ENCODE results near the gene KCMF1.
A peak's percentile ranks its signal among the peaks of the same experiment; 100 is the strongest.
"Not testable (repeated sequence)": the region's sequence is repeated elsewhere in the genome, so short reads cannot be mapped to it uniquely, and the experiment has no call there.

Gene KCMF1

DNA sequence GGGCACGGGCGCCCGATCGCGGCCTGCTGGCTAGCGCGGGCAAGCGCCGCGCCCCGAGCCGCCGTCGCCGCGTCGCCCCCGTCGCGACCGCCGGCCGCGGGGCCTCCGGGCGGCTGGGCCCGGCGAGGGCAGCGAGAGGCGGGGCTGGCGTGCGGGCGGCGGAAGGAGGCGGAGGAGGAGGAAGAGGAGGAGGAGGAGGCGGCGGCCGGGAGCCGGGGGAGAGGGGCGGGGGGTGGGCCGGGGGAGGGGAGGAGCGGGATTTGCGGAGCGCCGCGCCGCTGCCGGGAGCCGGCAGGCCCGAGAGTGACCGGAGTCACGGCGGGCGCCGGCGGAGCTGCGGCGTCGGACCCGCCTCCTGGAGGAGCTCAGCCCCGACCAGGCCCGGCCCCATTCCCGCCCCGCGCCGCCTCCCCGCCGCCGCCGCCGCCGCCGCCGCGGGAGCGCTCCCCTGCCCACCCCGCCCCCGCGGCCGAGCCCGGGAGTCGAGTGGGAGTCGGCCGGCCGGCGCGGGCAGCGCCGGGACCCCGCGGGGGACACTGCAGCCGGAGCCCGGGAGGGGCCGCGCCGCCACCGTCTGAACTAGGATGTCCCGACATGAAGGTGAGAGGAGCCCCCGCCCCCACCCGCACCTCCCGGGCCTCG lies at the start of gene KCMF1:
TSS of gene KCMF1 (plus strand) at position 294 of the 642 bp plus-strand sequence. CDS start at position 585, 291 bp downstream.
- peak; percentile 52 for DNase-seq

DNA sequence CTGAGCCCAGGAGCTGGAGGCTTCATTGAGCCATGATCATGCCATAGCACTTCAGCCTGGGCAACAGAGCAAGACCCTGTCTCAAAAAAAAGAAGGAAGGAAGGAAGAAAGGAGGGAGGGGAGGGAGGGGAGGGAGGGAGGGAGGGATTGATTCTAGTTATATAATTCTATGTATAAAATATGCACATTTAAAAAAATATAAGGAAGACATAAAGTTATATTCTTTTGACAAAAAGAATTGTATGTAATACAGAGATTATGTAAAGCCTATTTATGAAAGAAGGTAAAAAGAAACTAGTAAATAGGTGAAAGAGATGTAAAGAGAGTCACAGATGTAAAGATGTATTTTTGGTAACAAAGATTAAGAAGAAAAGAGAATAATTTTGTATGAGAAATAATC lies 48.0 kb upstream of the KCMF1 start:
- no peak for DNase-seq

DNA sequence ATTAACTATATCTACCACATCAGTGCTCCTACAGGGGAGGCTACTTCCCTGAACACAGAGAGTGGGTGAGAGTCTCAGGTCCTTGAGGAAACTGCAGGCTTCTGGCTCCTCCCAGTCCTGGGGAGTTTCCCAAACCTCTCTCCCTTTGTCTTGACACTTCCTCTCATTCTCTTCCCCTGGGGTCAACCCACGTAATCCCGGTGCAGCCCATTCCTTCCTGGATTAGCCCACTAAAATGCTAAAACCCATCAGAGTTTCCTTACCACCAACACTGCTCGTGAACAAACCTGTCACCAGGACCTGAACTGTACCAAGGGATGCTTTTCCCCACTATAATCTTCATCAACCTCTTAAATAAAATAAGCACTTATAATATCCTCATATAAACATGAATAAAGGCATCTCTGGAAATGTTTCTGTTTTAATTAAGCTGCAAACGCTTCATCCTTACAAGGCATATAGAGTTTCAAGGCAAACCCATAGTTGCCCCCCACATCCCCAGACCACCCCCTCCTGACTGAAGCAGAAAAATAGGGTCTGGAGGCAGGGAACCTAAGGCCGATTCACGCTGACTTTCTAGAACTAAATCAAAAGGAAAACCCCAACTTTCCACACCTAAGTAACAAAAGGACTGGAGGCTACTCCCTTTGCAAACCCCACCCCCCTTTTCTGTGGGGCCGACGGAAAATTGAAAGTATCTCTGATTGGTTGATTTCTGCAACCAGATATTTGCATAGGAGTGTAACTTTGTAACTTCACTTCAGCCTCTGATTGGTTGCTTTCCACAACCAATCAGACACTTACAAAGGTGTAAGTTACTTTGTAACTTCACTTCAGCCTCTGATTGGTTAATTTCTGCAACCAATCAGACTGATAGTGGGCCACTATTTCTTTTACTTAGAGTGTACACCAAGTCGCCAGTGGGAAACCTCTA lies 46.5 kb upstream of the KCMF1 start:
- no peak for DNase-seq

DNA sequence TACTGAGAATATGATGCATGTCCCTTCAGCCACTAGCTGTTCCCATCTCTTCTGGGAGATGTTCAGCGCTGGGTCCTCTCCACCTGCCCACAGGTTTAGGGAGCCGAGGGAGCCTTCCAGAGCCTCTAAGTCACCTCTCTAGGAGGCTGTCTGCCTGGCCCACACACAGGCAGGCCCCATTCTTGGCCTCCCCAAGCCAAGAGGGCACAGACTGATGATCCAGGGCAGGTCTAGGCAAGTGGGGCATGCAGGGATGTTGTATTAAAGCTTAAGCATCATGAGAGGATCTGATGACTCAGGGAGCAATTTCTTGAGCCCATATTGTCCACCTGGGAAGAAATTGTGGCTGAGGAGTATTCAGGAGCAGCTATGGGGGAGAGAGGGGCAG lies 45.6 kb upstream of the KCMF1 start:
- no peak for DNase-seq

DNA sequence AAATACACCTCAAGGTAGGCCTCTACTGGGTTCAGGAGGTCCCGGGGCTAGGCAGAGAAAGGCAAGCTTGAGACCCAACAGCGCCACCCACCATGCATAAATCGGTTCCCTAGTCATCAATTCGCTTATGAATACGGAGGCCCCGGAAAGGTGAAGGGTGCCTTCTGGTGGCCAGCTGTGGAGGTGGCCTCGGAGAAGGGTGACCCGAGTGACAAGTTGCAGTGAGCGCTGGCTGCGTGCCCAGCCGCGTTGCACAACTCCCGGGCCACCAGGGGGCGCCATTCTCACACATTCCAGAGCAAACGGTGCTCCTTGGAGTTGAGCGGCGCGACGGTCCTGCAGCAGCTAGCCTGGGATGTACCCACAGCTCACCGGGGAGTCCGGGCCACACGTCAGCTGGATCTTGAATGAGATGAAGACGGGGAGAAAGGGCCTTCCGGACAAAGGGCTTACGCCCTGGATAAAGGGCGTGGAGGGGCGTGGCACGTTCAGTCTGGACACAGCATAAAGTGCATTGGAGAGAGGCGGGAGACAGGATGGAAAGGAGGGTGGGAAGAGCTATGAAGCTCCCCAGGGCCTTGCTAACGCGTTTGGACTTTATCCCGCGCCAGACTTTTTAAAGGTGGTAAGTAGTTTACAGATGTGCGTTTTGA lies 45.1 kb upstream of the KCMF1 start:
- DNase-seq = peak; percentile 87

DNA sequence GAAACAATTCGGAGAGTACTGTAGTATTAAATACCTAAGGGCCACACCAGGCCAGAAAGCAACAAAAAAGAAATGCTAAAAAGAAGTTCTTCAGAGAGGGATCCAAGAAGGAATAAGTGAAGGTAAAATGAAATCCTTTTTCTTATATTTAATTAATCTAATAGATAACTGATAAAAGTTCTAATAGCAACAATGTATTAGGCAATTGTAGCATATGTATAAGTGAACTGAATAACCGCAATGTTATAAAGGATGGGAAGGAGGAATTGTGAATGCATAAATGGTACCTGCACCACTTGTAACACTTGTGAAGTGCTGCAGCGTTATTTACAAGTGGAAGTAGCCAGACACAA lies 43.7 kb upstream of the KCMF1 start:
- no peak for DNase-seq

DNA sequence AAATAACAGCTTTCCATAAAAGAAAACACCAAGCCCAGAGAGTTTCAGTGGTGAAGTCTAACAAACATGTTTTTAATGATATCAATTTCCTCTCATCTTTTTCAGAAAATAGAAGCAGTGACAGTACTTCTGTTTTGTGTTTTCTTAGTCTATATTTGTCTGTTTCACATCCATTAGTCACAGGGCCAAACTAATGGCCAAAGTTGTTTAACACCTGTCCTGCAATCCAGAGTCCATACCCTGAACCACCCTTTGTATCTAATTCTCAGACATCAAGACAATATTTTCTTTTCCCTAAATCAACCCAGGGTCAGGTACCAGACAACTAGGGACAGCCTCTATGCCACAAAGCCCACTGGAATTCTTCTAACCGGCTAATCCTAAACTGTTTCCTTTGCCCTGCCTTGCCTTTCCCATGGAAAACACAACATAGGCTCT lies 39.6 kb upstream of the KCMF1 start:
- no peak for DNase-seq

DNA sequence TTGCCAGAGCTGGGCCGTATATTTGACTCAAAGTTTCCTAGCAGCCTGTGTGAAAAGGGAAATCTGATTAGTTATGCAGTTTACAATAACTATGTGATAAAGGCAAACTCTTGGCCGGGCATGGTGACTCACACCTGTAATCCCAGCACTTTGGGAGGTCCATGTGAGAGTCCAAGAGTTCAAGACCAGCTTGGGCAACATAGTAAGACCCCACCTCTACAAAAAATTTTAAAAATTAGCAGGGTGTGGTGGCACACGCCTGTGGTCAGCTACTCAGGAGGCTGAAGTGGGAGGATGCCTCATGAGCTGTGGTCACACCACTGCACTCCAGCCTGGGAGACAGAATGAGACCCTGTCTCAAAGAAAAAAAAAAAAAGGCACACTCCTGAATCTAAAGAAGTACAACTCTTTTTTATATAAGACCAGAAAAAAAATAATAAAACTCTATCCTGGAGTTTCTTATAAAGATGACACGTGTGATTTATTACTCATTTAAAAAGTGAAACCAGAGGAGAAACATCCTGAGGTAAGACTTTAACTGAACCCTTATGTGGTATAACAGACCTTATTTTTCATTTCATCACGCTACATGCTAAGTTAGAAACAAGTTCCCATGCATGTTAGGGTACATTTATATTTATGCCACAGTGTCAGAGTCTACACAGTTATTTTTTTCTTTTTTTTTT lies 32.6 kb upstream of the KCMF1 start:
- no peak for DNase-seq

DNA sequence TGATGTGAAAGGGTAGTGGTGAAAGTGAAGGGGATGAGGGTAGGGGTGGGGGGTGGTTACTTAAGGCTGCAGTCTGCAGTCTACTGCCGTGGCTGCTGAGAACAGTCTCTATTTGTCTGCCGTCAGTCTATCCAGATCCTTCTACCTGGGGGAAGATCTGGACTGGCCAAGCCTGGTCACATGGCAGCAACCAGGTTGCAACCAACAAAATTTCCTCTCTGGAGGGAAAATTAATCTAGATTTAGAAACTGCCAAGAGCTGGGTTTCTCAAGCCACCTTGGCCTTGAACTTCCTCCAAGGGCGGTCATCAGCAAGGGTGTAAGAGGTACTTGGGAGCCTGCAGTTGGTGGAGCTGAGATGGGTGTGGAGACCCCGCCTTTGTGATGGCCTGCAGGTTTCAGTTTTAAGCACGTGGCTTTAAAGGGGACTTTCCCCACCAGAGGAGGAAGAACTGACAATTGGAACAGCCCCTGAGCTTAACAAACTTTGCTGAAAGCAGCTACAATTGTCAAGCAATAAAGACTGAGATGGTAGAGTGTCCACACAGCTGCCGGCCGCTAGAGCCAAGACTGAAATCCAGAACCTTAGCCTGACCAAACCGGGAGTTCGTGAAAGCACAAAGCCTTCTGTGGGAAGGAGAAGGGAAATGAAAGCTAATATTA lies 31.4 kb upstream of the KCMF1 start:
- DNase-seq = no peak

DNA sequence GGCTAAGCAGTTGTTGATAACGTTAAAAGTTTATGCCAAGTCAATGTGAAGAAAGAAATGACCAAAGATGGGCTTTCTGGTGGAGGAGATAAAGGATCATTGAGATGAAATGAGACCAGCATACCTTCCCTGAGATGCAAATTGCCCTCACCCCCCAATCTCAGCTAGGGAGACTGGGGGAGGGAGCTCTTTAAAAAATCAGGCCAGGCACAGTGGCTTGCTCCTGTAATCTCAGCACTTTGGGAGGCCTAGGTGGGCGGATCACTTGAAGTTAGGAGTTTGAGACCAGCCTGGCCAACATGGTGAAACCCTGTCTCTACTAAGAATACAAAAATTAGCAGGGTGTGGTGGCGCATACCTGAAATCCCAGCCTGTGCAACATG lies 30.9 kb upstream of the KCMF1 start:
- no peak for DNase-seq

DNA sequence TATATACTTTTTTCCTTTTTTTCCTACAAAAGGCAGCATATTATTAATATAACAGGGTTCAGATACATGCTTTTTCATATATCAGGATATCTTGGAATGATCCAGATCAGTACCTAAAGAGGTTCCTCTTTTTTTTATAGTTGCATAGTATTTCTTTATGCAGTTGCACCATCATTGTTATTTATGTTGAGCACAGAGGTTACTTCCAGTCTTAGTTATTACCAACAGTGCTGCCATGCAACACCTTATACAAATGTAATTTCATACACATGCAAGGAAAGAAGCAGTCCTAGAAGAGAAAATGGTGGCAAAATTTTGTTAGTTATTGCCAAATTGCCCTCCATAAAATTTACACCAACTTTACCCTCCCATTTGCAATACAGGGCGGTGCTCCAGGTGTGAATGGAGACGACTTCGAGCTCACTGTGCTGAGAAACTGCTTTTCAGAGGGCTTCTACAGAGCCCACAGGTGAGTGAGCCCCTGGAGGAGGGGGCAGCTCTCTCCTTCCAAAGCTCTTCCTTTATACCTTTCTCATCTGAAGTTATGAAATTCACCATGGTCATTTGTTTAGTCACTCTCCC lies 30.0 kb upstream of the KCMF1 start:
- DNase-seq = no peak

DNA sequence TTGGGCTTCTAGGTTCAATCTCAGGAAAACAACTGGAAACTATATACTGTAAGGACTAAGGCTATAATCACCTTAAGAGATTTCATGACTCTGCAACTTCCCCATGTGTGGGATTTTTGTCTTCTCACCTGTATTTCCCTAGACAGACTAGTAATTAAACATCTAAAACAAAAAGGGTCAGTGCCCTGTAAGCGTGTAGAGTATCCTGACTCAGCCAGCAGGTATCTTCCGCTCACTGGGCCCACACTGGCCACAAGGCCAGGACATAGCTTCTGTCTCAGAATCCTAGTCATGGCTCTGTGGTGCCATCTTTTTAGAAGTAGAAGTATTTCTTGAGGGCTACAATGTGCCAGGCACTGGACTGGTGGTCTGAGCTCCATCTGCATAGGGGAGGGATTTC lies 28.8 kb upstream of the KCMF1 start:
- no peak for DNase-seq

DNA sequence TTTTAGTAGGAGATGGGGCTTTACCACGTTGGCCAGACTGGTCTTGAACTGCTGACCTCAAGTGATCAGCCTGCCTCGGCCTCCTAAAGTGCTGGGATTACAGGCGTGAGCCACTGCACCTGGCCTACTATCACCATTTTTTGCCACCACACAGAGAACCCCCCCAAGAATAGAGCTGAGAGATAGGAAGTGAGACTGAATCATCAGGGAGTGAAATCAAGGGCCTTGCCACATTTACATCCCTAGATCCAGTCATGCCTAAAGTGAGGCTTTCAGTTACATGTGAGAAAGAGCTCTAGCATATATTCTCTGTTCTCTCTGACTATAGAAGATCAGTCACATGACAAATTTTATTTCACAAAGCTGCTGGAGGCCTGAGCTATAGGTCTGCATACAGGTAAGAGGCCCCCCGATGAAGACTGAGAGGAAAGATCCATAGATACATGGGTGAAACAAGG lies 28.0 kb upstream of the KCMF1 start:
- DNase-seq = no peak

DNA sequence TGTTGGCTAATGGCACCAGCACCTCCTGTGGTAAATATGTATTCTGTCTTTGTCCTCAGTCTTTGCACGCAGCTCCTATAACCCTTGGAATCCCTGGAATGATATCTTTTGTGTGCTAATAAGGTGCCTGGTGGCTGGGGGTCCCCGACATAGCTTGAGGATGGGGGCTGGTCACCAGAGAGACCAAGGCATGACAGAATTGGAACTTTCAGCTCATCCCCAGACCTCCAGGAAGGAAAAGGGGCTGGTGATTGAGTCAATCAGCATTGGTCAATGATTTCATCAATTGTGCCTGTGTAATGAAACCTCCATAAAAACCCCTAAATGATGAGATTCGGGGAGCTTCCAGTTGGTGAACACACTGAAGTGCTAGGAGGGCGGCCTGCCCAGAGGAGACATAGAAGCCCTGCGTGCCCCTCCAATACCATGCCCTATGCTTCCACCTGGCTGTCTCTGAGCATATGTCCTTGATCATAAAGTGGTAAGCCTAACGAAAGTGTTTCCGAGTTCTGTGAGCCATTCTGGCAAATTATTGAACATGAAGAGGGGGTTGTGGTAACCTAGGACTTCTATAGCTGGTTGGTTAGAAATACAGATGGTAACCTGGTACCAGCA lies 26.6 kb upstream of the KCMF1 start:
- DNase-seq = no peak

DNA sequence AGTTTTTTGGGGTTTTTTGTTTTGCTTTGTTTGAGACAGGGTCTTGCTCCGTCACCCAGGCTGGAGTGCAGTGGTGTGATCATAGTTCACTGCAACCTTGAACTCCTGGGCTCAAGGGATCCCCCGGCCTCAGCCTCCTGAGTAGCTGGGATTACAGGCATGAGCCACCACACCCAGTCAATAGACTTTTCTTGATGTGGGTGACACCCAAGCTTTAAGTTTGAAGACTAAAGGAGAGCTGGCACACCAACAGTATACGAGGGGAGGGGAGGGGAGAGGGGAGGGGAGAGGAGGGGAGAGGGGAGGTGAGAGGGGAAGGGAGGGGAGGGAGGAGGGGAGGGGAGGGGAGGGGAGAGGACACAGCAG lies 25.1 kb upstream of the KCMF1 start:
- DNase-seq = not testable (repeated sequence)

DNA sequence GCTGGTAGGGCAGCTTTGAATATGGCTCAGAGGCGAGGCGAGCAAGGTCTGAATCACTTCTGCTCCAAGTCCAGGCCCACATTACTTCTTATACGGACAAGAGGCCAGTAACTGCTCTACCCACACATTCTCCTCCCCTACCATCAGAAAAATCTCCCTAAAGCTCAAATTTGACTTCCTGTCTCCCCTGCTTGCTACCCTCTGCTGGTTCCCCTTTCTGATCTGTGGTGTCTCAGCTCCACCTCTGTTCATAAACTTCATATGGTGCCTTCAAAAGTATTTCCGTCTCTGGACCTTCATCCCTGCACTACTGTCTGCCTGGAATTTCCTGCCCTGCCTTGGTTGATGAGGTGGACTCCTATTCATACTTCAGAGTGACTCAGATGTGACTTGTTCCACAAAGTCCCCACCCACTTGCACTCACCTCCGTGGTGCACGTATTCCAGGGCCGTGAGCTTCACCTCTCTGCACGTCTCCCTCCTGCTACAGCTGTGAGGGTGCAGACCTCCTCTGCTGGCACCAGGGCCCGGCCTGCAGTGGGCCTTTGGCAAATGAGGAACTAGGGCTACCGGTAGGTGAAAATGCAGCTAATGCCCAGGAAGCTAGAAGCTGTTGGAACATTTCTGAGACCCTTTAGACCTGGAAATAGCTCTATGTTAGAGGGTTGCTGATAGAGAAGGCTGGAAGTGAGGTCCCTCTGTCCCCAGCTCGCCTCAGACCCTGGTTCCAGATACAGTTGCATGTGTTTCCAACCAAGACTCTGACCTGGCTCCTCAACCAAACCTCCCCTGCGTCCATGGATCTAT lies 24.6 kb upstream of the KCMF1 start:
- no peak for DNase-seq

DNA sequence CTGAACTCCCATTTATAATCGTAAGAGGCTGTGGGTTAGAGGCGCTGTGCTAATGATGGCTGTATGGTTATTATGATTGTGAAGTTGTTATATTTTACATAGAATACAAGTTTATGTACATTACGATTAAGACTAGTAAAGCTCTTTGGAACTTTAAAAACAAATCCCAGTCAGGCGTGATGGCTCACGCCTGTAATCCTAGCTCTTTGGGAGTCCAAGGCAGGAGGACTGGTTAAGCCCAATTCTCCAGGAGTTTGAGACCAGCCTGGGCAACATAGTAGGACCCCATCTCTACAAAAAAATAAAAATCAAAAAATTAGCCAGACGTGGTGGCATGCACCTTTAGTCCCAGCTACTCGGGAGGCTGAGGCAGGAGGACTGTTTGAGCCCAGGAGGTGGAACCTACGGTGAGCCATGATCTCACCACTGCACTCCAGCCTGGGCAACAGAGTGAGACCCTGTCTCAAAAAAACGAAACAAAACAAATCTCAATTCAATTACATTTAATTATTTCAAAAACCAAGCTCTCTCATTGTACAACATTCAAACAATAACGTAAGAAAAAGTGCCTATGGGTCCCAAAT lies 23.9 kb upstream of the KCMF1 start:
- no peak for DNase-seq

DNA sequence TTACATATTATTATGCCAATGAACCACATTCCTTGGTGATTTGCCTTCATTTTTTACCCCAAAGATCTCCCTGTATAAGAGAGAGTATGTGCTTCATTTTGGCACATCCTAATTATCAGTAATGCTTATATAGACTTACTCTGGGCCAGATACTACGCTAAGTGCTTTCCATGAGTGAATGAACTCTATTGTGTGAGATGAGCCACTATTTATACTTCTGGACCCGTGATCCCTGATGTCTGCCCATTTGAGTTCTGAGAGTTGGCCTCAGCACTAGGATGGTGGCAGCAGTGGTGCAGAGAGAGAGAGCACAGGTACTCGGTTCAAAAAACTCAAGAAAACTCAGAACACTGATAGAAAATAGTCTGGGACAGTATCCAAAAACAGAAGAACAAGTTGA lies 17.4 kb upstream of the KCMF1 start:
- DNase-seq = no peak

DNA sequence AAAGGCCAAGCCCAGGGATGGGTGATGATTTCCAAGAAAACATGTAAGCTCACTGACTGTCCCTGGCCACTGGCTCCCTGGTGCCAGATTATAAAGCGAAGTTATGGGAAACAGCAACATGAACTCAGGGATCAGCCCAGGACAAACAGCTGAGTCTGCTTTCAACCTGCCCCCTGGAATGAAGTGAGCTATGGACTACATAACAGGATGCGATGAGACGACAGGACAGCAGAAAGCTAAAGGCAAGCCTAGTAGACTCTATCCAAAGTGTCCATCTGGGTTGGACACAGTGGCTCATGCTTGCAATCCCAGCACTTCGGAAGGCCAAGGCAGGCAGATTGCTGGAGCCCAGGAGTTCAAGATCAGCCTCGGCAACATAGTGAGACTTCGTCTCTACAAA lies 16.6 kb upstream of the KCMF1 start:
- DNase-seq = no peak

Data from NCI-H774 (cell line).